ENCODE data around the gene MRPL57. TPM values are rescaled to one million over a fixed set of nuclear protein-coding genes. Genes with fewer than 3 reads are reported as not detected.
A peak's percentile ranks its signal among the peaks of the same experiment; 100 is the strongest.

MRPL57 gene
- total RNA-seq, 1 donor from 2014 or later = 16.1 TPM

- no peaks in the 10 kb centered on the region for H3K27me3 Mint-ChIP-seq (ENCODE audit: unreplicated experiment)
- no peak for TF ChIP-seq CTCF (IDR thresholded peaks at IDR 0.05)
- no peaks in the 10 kb centered on the region for H3K9me3 Mint-ChIP-seq (ENCODE audit: unreplicated experiment)
Measured at GRCh38 chr13:21137696-21138095, 38.8 kb upstream of the MRPL57 start.

GRCh38 chr13:21138561-21138960 is 37.9 kb upstream of the MRPL57 start:
- Mint-ChIP-seq H3K36me3 (ENCODE audit: unreplicated experiment) (peaks cover 9% of the 10 kb centered on the region), H3K4me3 (ENCODE audit: unreplicated experiment) (peak overlapping the region; percentile 57), H3K27me3 (ENCODE audit: unreplicated experiment) (no peaks in the 10 kb centered on the region), H3K4me1 (ENCODE audit: unreplicated experiment) (peaks cover 25% of the 10 kb centered on the region), H3K9me3 (ENCODE audit: unreplicated experiment) (no peaks in the 10 kb centered on the region), H3K27ac (ENCODE audit: unreplicated experiment) (peak overlapping the region; percentile 71)
- no peak for TF ChIP-seq CTCF (IDR thresholded peaks at IDR 0.05)
- DNase-seq (ENCODE audit: extremely low spot score, unreplicated experiment) = no peak

More at GRCh38 chr13:21137696-21138095, 38.8 kb upstream of the MRPL57 start:
- peaks cover 18% of the 10 kb centered on the region for H3K4me1 Mint-ChIP-seq (ENCODE audit: unreplicated experiment)
- DNase-seq (ENCODE audit: extremely low spot score, unreplicated experiment) = peak; percentile 32
- no peak overlapping the region for H3K27ac Mint-ChIP-seq (ENCODE audit: unreplicated experiment)
- peaks cover 2% of the 10 kb centered on the region for H3K36me3 Mint-ChIP-seq (ENCODE audit: unreplicated experiment)
- H3K4me3 Mint-ChIP-seq (ENCODE audit: unreplicated experiment) = no peak overlapping the region

- DNase-seq (ENCODE audit: extremely low spot score, unreplicated experiment) = peak; percentile 36
- Mint-ChIP-seq H3K27me3 (ENCODE audit: unreplicated experiment) (no peaks in the 10 kb centered on the region), H3K27ac (ENCODE audit: unreplicated experiment) (peak overlapping the region; percentile 97), H3K36me3 (ENCODE audit: unreplicated experiment) (peaks cover 12% of the 10 kb centered on the region), H3K4me1 (ENCODE audit: unreplicated experiment) (peaks cover 28% of the 10 kb centered on the region), H3K9me3 (ENCODE audit: unreplicated experiment) (no peaks in the 10 kb centered on the region), H3K4me3 (ENCODE audit: unreplicated experiment) (peak overlapping the region; percentile 93)
- no peak for TF ChIP-seq CTCF (IDR thresholded peaks at IDR 0.05)
Measured at GRCh38 chr13:21139374-21139773, 37.1 kb upstream of the MRPL57 start.

- Mint-ChIP-seq H3K36me3 (ENCODE audit: unreplicated experiment) (peaks cover 28% of the 10 kb centered on the region), H3K9me3 (ENCODE audit: unreplicated experiment) (no peaks in the 10 kb centered on the region), H3K4me1 (ENCODE audit: unreplicated experiment) (peaks cover 31% of the 10 kb centered on the region), H3K27ac (ENCODE audit: unreplicated experiment) (peak overlapping the region; percentile 46), H3K27me3 (ENCODE audit: unreplicated experiment) (no peaks in the 10 kb centered on the region), H3K4me3 (ENCODE audit: unreplicated experiment) (peak overlapping the region; percentile 52)
- TF ChIP-seq CTCF (IDR thresholded peaks at IDR 0.05) = no peak
- no peak for DNase-seq (ENCODE audit: extremely low spot score, unreplicated experiment)
Measured at GRCh38 chr13:21142766-21143165, 33.7 kb upstream of the MRPL57 start.

GRCh38 chr13:21147827-21148226 is 28.6 kb upstream of the MRPL57 start:
- Mint-ChIP-seq H3K27me3 (ENCODE audit: unreplicated experiment) (no peaks in the 10 kb centered on the region), H3K4me3 (ENCODE audit: unreplicated experiment) (no peak overlapping the region), H3K36me3 (ENCODE audit: unreplicated experiment) (peaks cover 29% of the 10 kb centered on the region), H3K9me3 (ENCODE audit: unreplicated experiment) (no peaks in the 10 kb centered on the region), H3K27ac (ENCODE audit: unreplicated experiment) (no peak overlapping the region), H3K4me1 (ENCODE audit: unreplicated experiment) (peaks cover 20% of the 10 kb centered on the region)
- no peak for DNase-seq (ENCODE audit: extremely low spot score, unreplicated experiment)
- TF ChIP-seq CTCF (IDR thresholded peaks at IDR 0.05) = no peak

Measured in osteocyte (in vitro differentiated cells).